Amniotic epithelial cell (primary cell): ENCODE data around the gene MOB3A.
"Not testable (repeated sequence)": the region's sequence is repeated elsewhere in the genome, so short reads cannot be mapped to it uniquely, and the experiment has no call there.

Experiments used
- DNase-seq: peaks from one replicate; pipeline ENCODE4 v3.0.0-alpha.2; 2010; ENCODE audit warnings: low read depth

Gene MOB3A

GRCh38 chr19:2108251-2109016, 12.3 kb upstream of the MOB3A start:
- DNase-seq = no peak

- no peak for DNase-seq
These were observed 7.0 kb upstream of the MOB3A start for GRCh38 chr19:2103045-2103707.

- no peak for DNase-seq
These were observed 5.5 kb upstream of the MOB3A start for GRCh38 chr19:2101417-2102335.

GRCh38 chr19:2100719-2101061, 4.6 kb upstream of the MOB3A start:
- DNase-seq = no peak

GRCh38 chr19:2099937-2100718, 4.0 kb upstream of the MOB3A start:
- DNase-seq = no peak

GRCh38 chr19:2099054-2099501, 3.0 kb upstream of the MOB3A start:
- DNase-seq = no peak

- no peak for DNase-seq
These were observed 1.8 kb upstream of the MOB3A start for GRCh38 chr19:2097886-2098327.

- DNase-seq = no peak
These were observed 1.2 kb upstream of the MOB3A start for GRCh38 chr19:2097203-2097885.

GRCh38 chr19:2096480-2097202, 515 bp upstream of the MOB3A start, which contains the start of gene IZUMO4:
Gene IZUMO4, plus strand, starts transcription at chr19:2096915. Its CDS starts 31 bp downstream, at chr19:2096946.
- DNase-seq = peak; percentile 90

GRCh38 chr19:2091926-2092525, 4.1 kb downstream of the MOB3A start:
- not testable (repeated sequence) for DNase-seq

GRCh38 chr19:2089727-2090053, 6.4 kb downstream of the MOB3A start:
- no peak for DNase-seq

GRCh38 chr19:2089001-2089711, 7.0 kb downstream of the MOB3A start:
- peak; percentile 20 for DNase-seq

- no peak for DNase-seq
These were observed 8.5 kb downstream of the MOB3A start for GRCh38 chr19:2087621-2088100.

GRCh38 chr19:2086695-2087620, 9.2 kb downstream of the MOB3A start:
- peak; percentile 85 for DNase-seq

GRCh38 chr19:2084993-2085720, 11.0 kb downstream of the MOB3A start:
- peak; percentile 30 for DNase-seq

GRCh38 chr19:2083174-2083854, 12.8 kb downstream of the MOB3A start:
- no peak for DNase-seq
